ENCODE measurements around the gene IGFBP6. TPM values are rescaled to one million over a fixed set of nuclear protein-coding genes. Genes with fewer than 3 reads are reported as not detected.

Gene IGFBP6
- total and polyA plus RNA-seq, 8 donors: 2.2 to 32.8 (median 14.6) TPM

- FAIRE-seq: no peak
- no peaks in the 10 kb centered on the region for H3K36me3 ChIP-seq
- intact Hi-C loops (cut with DNase I): no loop called here
- no peak for DNase-seq
- H3K27me3 ChIP-seq: no peaks in the 10 kb centered on the region
- no peak for TF ChIP-seq CTCF (IDR thresholded peaks at IDR 0.05)
- no peaks in the 10 kb centered on the region for H3K9me3 ChIP-seq
- no peak for ATAC-seq
- no peak overlapping the region for H3K27ac ChIP-seq
- 78 to 79% methylated on average over 8 of the region's 8 CpGs for WGBS, 2 donors
- no peaks in the 10 kb centered on the region for H3K4me1 ChIP-seq
- H3K4me3 ChIP-seq: no peak overlapping the region
Measured at GRCh38 chr12:53118751-53119300, 21.4 kb downstream of the IGFBP6 start.

- no peak for FAIRE-seq
- DNase-seq: no peak
- intact Hi-C loops (cut with DNase I): no loop called here
- no peak for ATAC-seq
- no peak for TF ChIP-seq CTCF (IDR thresholded peaks at IDR 0.05)
- Histone ChIP-seq H3K27me3 (no peaks in the 10 kb centered on the region), H3K4me1 (no peaks in the 10 kb centered on the region), H3K9me3 (no peaks in the 10 kb centered on the region), H3K4me3 (no peak overlapping the region), H3K27ac (no peak overlapping the region), H3K36me3 (no peaks in the 10 kb centered on the region)
- WGBS, 2 donors: 80 to 86% methylated on average over 12 of the region's 12 CpGs
Measured at GRCh38 chr12:53120685-53121525, 23.4 kb downstream of the IGFBP6 start.

GRCh38 chr12:53122961-53123468 lies 25.5 kb downstream of the IGFBP6 start:
- Histone ChIP-seq H3K4me1 (no peaks in the 10 kb centered on the region), H3K27ac (no peak overlapping the region), H3K27me3 (no peaks in the 10 kb centered on the region), H3K9me3 (no peaks in the 10 kb centered on the region), H3K4me3 (no peak overlapping the region), H3K36me3 (no peaks in the 10 kb centered on the region)
- DNase-seq: no peak
- no peak for FAIRE-seq
- no peak for ATAC-seq
- WGBS, 2 donors: 93 to 94% methylated on average over 10 of the region's 10 CpGs
- intact Hi-C loops (cut with DNase I): no loop called here
- no peak for TF ChIP-seq CTCF (IDR thresholded peaks at IDR 0.05)

GRCh38 chr12:53123578-53124351 lies 26.3 kb downstream of the IGFBP6 start:
- DNase-seq (no peak), FAIRE-seq (no peak), ATAC-seq (no peak)
- H3K36me3 ChIP-seq: no peaks in the 10 kb centered on the region
- no peaks in the 10 kb centered on the region for H3K27me3 ChIP-seq
- no peak overlapping the region for H3K4me3 ChIP-seq
- no peaks in the 10 kb centered on the region for H3K4me1 ChIP-seq
- no peak for TF ChIP-seq CTCF (IDR thresholded peaks at IDR 0.05)
- H3K27ac ChIP-seq: no peak overlapping the region
- no peaks in the 10 kb centered on the region for H3K9me3 ChIP-seq
- intact Hi-C loops (cut with DNase I): no loop called here
- WGBS, 2 donors: 85 to 88% methylated on average over 16 of the region's 16 CpGs

Data from pancreas (tissue), 10 donors.